Stimulated activated CD4-positive, alpha-beta T cell treated with anti-CD3 and anti-CD28 coated beads, Interleukin-2, amount 100 ng/mL, for 24 hours (primary cell): ENCODE data around the gene DICER1.

ENCODE experiments used
- DNase-seq, 2 donors: peaks; one replicate each; pipeline ENCODE4 v3.0.0-alpha.2; 2020

Gene DICER1

GRCh38 chr14:95049952-95050351 is 107.4 kb downstream of the DICER1 start:
- DNase-seq, result no peak

DNA sequence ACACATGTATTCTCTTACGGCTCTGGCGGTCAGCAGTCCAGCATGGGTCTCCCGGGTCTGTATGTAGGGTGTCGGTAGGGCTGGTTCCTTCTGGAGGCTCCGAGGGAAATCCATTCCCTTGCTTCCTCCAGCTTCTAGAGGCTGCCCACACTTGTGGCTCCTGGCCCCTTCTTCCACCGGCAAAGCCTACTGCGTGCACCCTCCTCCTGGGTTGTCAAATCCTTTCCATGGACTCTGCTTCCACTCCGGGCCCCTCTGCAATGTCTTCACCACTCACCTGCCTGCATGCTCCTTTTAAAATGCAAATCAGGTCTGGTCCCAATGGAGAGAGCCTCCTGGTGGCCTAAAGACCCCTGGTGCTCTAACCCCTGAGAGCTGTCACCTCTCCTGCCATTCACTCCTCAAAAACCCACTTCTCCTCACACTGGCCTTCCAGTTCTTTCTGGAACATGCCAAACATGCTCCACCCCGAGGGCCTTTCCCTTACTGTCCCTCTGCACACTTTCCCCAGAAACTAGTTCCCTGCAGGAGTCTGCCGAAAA is 108.5 kb downstream of the DICER1 start:
- no peak for DNase-seq

GRCh38 chr14:95047754-95048153 is 109.6 kb downstream of the DICER1 start:
- no peak for DNase-seq

DNA sequence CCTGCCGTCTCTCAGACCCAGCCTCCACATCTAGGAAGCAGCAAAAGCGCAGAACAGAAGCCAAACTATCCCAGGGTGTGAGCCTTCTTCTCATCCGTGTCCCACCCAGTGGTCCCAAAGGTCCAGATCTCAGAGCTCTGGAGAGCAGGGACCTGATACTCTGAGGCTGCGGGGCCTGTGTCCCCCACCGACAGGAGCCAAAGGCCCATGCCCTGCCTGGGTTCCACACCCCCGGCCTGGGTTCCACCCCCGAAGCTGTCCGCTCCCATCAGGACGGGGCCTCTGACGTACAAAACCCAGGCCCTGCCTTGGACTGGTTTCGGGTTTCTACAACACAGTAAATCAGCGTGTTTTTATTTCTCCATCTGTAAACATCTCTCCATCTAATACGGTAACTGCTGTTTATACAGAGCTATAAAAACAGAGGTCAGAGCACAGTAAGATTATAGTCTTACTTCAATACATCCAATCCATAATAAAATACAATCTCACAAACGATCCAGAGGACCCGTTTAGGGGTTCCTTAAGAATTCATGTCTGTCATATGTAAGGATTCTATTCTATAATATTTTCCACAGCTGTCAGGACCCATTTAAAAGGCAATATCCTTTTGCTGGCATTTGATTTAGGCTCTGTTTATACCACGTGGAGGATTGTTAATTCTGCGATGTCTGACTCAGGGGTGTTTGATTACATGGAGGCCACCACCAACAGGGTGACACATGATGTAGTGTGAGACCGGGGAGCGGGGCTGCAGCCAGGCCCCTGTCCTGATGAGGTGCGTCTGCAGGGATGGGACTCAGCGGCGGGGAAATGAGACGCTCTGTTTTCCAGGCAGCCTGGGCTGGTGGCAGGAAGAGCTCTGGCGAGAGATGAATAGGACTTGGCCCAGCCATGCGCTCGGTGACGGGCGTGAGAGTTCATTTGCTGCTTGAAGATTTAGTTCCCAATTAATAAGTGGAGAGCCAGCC is 110.3 kb downstream of the DICER1 start:
- no peak for DNase-seq

- DNase-seq, result no peak
Observed at GRCh38 chr14:95045836-95046430, 111.4 kb downstream of the DICER1 start.

DNA sequence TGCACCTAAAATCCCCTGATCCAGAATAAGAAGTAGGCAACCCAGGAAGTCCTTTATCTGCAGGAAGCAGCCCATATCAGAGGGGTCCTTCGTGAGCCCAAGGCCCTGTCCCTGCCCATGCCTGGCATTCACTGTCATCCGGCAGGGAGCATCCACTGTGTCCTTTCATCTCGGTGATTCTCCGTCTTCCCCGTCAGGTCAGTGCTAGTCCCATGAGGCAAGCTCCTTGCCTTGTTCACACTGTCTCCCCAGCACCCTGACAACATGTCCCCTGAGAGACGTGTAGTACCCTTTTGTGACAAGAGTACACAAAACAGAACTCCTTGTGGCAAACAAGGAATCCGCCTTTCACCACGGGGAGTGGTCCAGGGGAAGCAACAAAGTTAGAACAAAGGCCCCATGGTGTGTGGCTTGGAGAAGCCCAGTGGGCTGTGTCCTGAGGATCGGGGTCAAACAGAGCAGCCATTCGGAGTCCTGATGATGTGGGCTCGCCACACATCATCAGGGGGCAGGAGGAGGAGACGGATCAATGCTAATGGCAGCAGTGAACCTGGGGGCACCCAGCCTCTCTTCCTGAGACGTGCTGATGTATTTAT is 112.1 kb downstream of the DICER1 start:
- DNase-seq, result no peak

GRCh38 chr14:95044463-95045105 is 112.7 kb downstream of the DICER1 start:
- no peak for DNase-seq

DNA sequence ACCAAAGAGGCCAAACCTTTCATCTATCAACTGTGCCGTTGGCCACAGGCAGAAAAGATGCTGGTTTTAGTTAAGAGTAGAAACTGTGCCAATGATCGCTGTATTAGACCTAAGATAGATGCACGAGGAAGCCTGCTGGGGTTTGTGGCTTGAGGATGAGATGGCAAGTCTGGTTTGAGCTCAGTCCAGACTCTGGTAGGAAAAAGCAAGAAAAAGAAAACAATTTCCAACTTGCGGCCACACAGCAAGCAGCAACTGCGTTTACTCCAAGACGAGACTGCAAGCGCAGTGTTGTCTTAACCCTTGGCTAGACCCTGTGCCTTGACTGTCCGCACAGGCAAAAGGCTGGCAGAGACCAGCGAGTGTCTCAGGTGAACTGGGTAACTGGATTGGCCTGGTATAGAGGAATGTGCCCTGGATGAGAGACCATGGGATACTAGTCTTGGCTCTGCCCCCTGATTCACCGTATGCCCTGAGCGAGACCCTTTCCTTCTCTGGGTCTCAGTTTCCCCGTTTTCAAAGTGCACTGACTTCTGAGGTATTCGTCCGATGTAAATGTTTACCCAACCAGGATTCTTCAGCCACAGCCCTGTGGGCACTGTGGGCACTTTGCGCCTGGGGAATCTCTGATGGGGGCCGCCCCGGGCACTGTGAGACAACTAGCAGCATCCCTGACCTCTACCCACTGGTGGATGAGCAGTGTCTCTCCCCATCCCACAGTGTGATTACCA is 113.4 kb downstream of the DICER1 start:
- no peak for DNase-seq

- no peak for DNase-seq
Observed at GRCh38 chr14:95043314-95043713, 114.0 kb downstream of the DICER1 start.

- peak in 1 of 2 donors; percentile 7 for DNase-seq
Observed at GRCh38 chr14:95041477-95042020, 115.8 kb downstream of the DICER1 start.

DNA sequence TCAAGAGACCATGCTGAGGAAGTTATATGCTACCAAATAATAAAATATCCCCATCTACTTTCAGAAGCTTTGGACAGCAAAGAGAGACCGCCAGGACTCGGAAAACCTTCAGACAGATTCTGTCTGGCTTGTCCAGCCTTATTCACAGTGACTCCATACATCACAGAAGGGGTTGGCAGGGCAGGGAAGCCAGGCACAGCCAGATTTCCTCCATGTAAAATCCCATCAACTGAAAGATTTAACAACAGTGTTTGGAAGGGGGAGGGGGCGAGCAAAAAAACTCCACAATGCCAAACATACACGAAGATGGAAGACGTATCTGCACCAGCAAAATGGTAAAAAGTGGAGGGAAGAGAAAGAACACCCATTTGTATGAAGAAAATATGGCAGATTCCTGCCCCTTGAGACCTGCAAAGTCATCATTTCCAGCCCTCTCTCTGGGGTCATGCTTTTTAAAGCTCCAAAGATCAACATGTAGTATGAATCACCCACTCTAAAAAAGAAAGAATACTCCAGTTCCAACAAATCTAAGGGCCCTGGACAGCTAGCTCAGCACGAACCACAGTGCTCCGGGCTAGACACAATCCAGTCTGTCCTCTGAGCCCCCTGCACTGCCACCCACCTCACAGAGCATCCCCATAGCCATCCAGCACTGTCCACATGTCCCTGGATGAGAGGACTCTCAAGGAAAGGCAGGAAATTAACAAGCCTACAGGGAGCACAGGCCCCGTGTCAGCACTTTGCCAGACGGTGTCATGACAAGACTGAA is 116.4 kb downstream of the DICER1 start:
- DNase-seq, result no peak

GRCh38 chr14:95039993-95040348 is 117.4 kb downstream of the DICER1 start:
- no peak for DNase-seq

DNA sequence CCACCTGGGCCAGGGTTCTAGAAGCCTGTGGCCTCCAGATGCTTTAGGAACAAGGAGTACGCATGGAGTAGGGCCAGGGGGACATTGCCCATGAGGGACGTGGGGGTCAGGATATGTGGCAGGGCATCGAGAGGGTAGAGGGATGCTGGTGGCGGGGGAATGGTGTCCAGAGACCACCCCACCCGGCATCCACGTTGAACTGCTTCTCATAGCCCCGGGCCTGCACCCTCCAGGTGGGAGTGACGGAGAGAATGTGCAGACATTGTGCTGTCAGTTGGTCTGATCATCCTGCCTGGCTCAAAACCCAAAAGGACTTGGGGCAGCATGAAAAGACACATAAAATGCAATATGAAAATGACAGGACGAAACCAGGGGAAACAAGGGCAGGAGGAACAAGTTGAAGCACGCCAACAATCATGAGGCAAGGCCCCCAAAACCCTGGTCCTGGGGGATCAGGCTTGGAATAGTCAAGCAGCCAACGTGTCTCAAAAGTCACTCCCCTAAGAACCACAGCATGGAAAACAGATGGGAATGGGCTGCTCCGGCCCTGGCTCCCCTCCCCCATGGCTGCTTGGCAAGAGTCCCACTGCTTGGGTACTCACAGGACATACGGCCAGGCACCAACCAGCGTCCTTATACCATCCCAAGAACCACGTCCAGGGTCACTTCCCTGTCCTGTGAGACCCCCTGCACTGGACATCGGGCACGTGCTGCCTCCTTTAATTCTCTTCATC is 117.9 kb downstream of the DICER1 start:
- no peak for DNase-seq

DNA sequence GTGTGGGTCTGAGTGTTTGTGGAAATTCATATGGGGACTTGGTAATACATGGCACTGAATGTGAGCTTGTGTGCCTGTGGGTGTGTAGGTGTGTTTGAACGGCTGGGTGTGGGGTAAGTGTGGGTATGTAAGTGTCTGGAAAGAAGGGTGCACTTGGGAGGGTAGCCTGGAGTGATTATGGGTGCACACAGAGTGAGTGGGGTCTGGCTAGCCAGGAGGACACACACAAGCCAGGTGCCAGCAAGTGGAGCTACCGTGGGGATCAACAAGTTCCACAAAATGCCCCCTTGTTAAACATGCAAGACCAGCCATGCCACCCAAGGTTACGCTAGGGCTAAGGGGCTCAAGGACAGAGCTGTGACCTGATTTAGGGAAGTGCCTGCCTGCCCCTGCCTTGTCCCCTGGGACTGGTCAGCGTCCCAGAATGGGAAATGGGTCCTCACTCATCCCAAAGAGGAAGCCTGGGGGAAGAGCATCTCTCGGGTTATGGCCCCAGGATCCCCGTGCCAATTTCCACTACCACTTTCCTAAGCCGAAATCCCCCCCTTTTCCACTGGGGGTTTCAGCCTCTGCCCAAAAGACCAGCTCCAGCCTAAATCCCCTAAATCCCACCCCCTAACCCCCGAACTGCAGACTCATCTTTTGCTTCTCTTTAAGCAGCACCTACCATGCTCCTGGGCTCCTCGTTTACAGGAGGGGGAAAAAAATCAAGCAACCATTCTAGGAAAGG is 118.6 kb downstream of the DICER1 start:
- DNase-seq, result no peak

GRCh38 chr14:95037273-95037672 is 120.1 kb downstream of the DICER1 start:
- no peak for DNase-seq
